HuH-7.5 (cell line): ENCODE measurements around the gene CYP26B1.
A peak's percentile ranks its signal among the peaks of the same experiment; 100 is the strongest.

ENCODE experiments used
- DNase-seq: peaks from one replicate; pipeline ENCODE4 v3.0.0; 2011; ENCODE audit warnings: low spot score

Gene CYP26B1

GRCh38 chr2:72141032-72141645, 6.5 kb downstream of the CYP26B1 start:
- no peak for DNase-seq

- DNase-seq, result no peak
These were observed 7.1 kb downstream of the CYP26B1 start for GRCh38 chr2:72140621-72140960.

GRCh38 chr2:72139874-72140620, 7.6 kb downstream of the CYP26B1 start:
- DNase-seq, result no peak

- no peak for DNase-seq
These were observed 8.2 kb downstream of the CYP26B1 start for GRCh38 chr2:72139471-72139873.

- DNase-seq, result no peak
These were observed 8.7 kb downstream of the CYP26B1 start for GRCh38 chr2:72138921-72139381.

GRCh38 chr2:72138011-72138881, 9.4 kb downstream of the CYP26B1 start:
- DNase-seq, result no peak

- DNase-seq, result peak; percentile 89
These were observed 10.1 kb downstream of the CYP26B1 start for GRCh38 chr2:72137498-72138010.

- DNase-seq, result no peak
These were observed 10.6 kb downstream of the CYP26B1 start for GRCh38 chr2:72136933-72137497.

- DNase-seq, result no peak
These were observed 11.3 kb downstream of the CYP26B1 start for GRCh38 chr2:72136331-72136730.

GRCh38 chr2:72135921-72136320, 11.7 kb downstream of the CYP26B1 start:
- DNase-seq, result no peak

GRCh38 chr2:72134997-72135800, 12.5 kb downstream of the CYP26B1 start:
- no peak for DNase-seq

- DNase-seq, result no peak
These were observed 13.2 kb downstream of the CYP26B1 start for GRCh38 chr2:72134408-72134996.

GRCh38 chr2:72133721-72134407, 13.8 kb downstream of the CYP26B1 start:
- DNase-seq, result no peak

- DNase-seq, result no peak
These were observed 14.5 kb downstream of the CYP26B1 start for GRCh38 chr2:72132981-72133720.

- no peak for DNase-seq
These were observed 15.5 kb downstream of the CYP26B1 start for GRCh38 chr2:72131916-72132841.

- DNase-seq, result no peak
These were observed 16.2 kb downstream of the CYP26B1 start for GRCh38 chr2:72131371-72131891.

GRCh38 chr2:72130659-72131360, 16.9 kb downstream of the CYP26B1 start:
- DNase-seq, result no peak
